PFSK-1 (cell line): ENCODE data around the gene CAMSAP1.

Experiments used
- FOXP2 ChIP-seq: optimal IDR thresholded peaks from 2 replicates; pipeline ENCODE3; 2011; ENCODE audit warnings: borderline replicate concordance, control low read depth, inconsistent platforms; ENCODE audit not compliant: insufficient read depth; ENCODE audit errors: extremely low read length, extremely low read depth
- POLR2AphosphoS5 ChIP-seq: IDR thresholded peaks from 2 replicates; pipeline ENCODE4 v1.6.1; 2012; ENCODE audit warnings: low read depth, mild to moderate bottlenecking, control low read depth, low read length, moderate library complexity
- REST ChIP-seq, 2 experiments: IDR thresholded peaks; 2 replicates each; pipeline versions ENCODE4 v1.6.1 to v1.8.0; 2011 to 2012; ENCODE audit warnings: low read depth in 2 of 2, low read length in 2 of 2, control low read depth in 1 of 2, inconsistent platforms in 1 of 2, mild to moderate bottlenecking in 1 of 2, moderate library complexity in 1 of 2; ENCODE audit not compliant: insufficient read depth in 1 of 2
- SIN3A ChIP-seq: IDR thresholded peaks from 2 replicates; pipeline ENCODE4 v1.6.1; 2012; ENCODE audit warnings: mild to moderate bottlenecking, low read length, moderate library complexity, borderline replicate concordance; ENCODE audit not compliant: insufficient read depth
- TAF1 ChIP-seq: IDR thresholded peaks from 2 replicates; pipeline ENCODE4 v1.6.1; 2012; ENCODE audit warnings: low read length, control low read depth, borderline replicate concordance; ENCODE audit not compliant: insufficient read depth

CAMSAP1 gene

GRCh38 chr9:135919318-135919890 lies 12.1 kb upstream of the CAMSAP1 start:
- TF ChIP-seq SIN3A: no peak
- TF ChIP-seq FOXP2: no peak
- no peak for TF ChIP-seq REST (IDR thresholded peaks at IDR 0.05; ENCODE audit: insufficient read depth in 1 of 2, low read depth in 2 of 2, low read length in 2 of 2)
- TF ChIP-seq POLR2AphosphoS5: no peak
- TF ChIP-seq TAF1: no peak

GRCh38 chr9:135914921-135915320 lies 7.6 kb upstream of the CAMSAP1 start:
- TF ChIP-seq FOXP2 (no peak), SIN3A (no peak), POLR2AphosphoS5 (no peak), REST (IDR thresholded peaks at IDR 0.05; ENCODE audit: insufficient read depth in 1 of 2, low read depth in 2 of 2, low read length in 2 of 2) (no peak), TAF1 (no peak)

- no peak for TF ChIP-seq TAF1
- TF ChIP-seq FOXP2: no peak
These were observed 3.4 kb upstream of the CAMSAP1 start for GRCh38 chr9:135910757-135911156.

- TF ChIP-seq POLR2AphosphoS5 (no peak), TAF1 (no peak), REST (IDR thresholded peaks at IDR 0.05; ENCODE audit: insufficient read depth in 1 of 2, low read depth in 2 of 2, low read length in 2 of 2) (no peak), FOXP2 (no peak), SIN3A (no peak)
These were observed 2.9 kb upstream of the CAMSAP1 start for GRCh38 chr9:135910216-135910615.

- TF ChIP-seq REST (IDR thresholded peaks at IDR 0.05; ENCODE audit: insufficient read depth in 1 of 2, low read depth in 2 of 2, low read length in 2 of 2): no peak
- no peak for TF ChIP-seq POLR2AphosphoS5
- TF ChIP-seq TAF1: no peak
- TF ChIP-seq FOXP2: no peak
These were observed 2.0 kb upstream of the CAMSAP1 start for GRCh38 chr9:135909371-135909770.
